Measurements from ENCODE around the gene KAT2B. TPM values are rescaled to one million over a fixed set of nuclear protein-coding genes. Genes with fewer than 3 reads are reported as not detected.

KAT2B gene
- total and polyA plus RNA-seq, 4 donors, result 7.5 to 58.5 (median 16.3) TPM

- TF ChIP-seq, protein P1, sequence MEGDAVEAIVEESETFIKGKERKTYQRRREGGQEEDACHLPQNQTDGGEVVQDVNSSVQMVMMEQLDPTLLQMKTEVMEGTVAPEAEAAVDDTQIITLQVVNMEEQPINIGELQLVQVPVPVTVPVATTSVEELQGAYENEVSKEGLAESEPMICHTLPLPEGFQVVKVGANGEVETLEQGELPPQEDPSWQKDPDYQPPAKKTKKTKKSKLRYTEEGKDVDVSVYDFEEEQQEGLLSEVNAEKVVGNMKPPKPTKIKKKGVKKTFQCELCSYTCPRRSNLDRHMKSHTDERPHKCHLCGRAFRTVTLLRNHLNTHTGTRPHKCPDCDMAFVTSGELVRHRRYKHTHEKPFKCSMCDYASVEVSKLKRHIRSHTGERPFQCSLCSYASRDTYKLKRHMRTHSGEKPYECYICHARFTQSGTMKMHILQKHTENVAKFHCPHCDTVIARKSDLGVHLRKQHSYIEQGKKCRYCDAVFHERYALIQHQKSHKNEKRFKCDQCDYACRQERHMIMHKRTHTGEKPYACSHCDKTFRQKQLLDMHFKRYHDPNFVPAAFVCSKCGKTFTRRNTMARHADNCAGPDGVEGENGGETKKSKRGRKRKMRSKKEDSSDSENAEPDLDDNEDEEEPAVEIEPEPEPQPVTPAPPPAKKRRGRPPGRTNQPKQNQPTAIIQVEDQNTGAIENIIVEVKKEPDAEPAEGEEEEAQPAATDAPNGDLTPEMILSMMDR (IDR thresholded peaks at IDR 0.05; ENCODE audit: low read depth, low read length, missing input control), result no peak
- TF ChIP-seq HNF4A (conservative IDR thresholded peaks at IDR 0.05) (peak; percentile 24 to 39), RXRA (IDR thresholded peaks at IDR 0.05) (peak; percentile 21 to 31), SP1 (IDR thresholded peaks at IDR 0.05) (peak; percentile 84), EGR1 (IDR thresholded peaks at IDR 0.05; ENCODE audit: low read depth in 2 of 2) (peak in 1 of 2 donors; percentile 40), YY1 (IDR thresholded peaks at IDR 0.05) (peak; percentile 83), HNF4G (IDR thresholded peaks at IDR 0.05) (no peak), GABPA (IDR thresholded peaks at IDR 0.05 in 1 of 2, conservative IDR thresholded peaks at IDR 0.05 in 1 of 2) (peak in 1 of 2 donors; percentile 78), FOXA1 (IDR thresholded peaks at IDR 0.05) (no peak)
These were observed 145.7 kb downstream of the KAT2B start, which contains the start of gene SGO1 (continued) for GRCh38 chr3:20185679-20186599.

GRCh38 chr3:20186600-20187004 lies 146.4 kb downstream of the KAT2B start:
- peak overlapping the region; percentile 82 to 98 for H3K9ac ChIP-seq (ENCODE audit: low read depth in 1 of 2, low read length in 2 of 2)
- TF ChIP-seq, protein P2, sequence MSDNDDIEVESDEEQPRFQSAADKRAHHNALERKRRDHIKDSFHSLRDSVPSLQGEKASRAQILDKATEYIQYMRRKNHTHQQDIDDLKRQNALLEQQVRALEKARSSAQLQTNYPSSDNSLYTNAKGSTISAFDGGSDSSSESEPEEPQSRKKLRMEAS (IDR thresholded peaks at IDR 0.05), result no peak
- TF ChIP-seq RXRA (IDR thresholded peaks at IDR 0.05) (peak; percentile 16 to 40), HNF4A (conservative IDR thresholded peaks at IDR 0.05) (peak in 1 of 2 donors; percentile 1), TAF1 (conservative IDR thresholded peaks at IDR 0.05) (peak; percentile 79), HNF4G (IDR thresholded peaks at IDR 0.05) (no peak), REST (IDR thresholded peaks at IDR 0.05) (peak; percentile 51)
- H3K27ac ChIP-seq (ENCODE audit: low read depth in 1 of 2, low read length in 2 of 2), result peak overlapping the region; percentile 91 to 94
- H3K36me3 ChIP-seq (ENCODE audit: control insufficient read depth in 4 of 4, insufficient read depth in 3 of 4, low read depth in 1 of 4, low read length in 3 of 4), result no peaks in the 10 kb centered on the region
- DNase-seq (ENCODE audit: low spot score), result no peak
- H3K9me3 ChIP-seq (ENCODE audit: control insufficient read depth in 4 of 4, low read length in 3 of 4), result no peaks in the 10 kb centered on the region
- 1% methylated on average over 9 of the region's 9 CpGs for WGBS
- peaks cover 0 to 13% (median 10%) of the 10 kb centered on the region in 4 donors for H3K4me1 ChIP-seq (ENCODE audit: control insufficient read depth in 4 of 4, insufficient read depth in 4 of 4, low read length in 3 of 4)
- no peaks in the 10 kb centered on the region for H3K27me3 ChIP-seq (ENCODE audit: control insufficient read depth in 4 of 4, insufficient read depth in 4 of 4, low read length in 3 of 4)
- H3K4me3 ChIP-seq (ENCODE audit: low read depth in 1 of 3, low read length in 3 of 3), result peak overlapping the region; percentile 70 to 85 (median 78)

- Histone ChIP-seq H3K36me3 (ENCODE audit: control insufficient read depth in 4 of 4, insufficient read depth in 3 of 4, low read depth in 1 of 4, low read length in 3 of 4) (no peaks in the 10 kb centered on the region), H3K9ac (ENCODE audit: low read depth in 1 of 2, low read length in 2 of 2) (no peak overlapping the region), H3K27me3 (ENCODE audit: control insufficient read depth in 4 of 4, insufficient read depth in 4 of 4, low read length in 3 of 4) (no peaks in the 10 kb centered on the region), H3K4me1 (ENCODE audit: control insufficient read depth in 4 of 4, insufficient read depth in 4 of 4, low read length in 3 of 4) (peaks cover 0 to 5% (median 2%) of the 10 kb centered on the region in 4 donors), H3K9me3 (ENCODE audit: control insufficient read depth in 4 of 4, low read length in 3 of 4) (no peaks in the 10 kb centered on the region), H3K27ac (ENCODE audit: low read depth in 1 of 2, low read length in 2 of 2) (no peak overlapping the region), H3K4me3 (ENCODE audit: low read depth in 1 of 3, low read length in 3 of 3) (no peak overlapping the region)
- 76% methylated on average over 5 of the region's 5 CpGs for WGBS
- no peak for DNase-seq (ENCODE audit: low spot score)
- TF ChIP-seq JUND (IDR thresholded peaks at IDR 0.05) (no peak), TAF1 (conservative IDR thresholded peaks at IDR 0.05) (no peak), HNF4A (conservative IDR thresholded peaks at IDR 0.05) (no peak), FOXA1 (IDR thresholded peaks at IDR 0.05) (no peak), SP1 (IDR thresholded peaks at IDR 0.05) (no peak), FOXA2 (IDR thresholded peaks at IDR 0.05) (no peak), RXRA (IDR thresholded peaks at IDR 0.05) (no peak), YY1 (IDR thresholded peaks at IDR 0.05) (no peak), EGR1 (IDR thresholded peaks at IDR 0.05; ENCODE audit: low read depth in 2 of 2) (no peak), HNF4G (IDR thresholded peaks at IDR 0.05) (no peak), NR2F2 (IDR thresholded peaks at IDR 0.05) (no peak)
- TF ChIP-seq, protein P3, sequence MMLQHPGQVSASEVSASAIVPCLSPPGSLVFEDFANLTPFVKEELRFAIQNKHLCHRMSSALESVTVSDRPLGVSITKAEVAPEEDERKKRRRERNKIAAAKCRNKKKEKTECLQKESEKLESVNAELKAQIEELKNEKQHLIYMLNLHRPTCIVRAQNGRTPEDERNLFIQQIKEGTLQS (IDR thresholded peaks at IDR 0.05), result no peak
- TF ChIP-seq, protein P2 (IDR thresholded peaks at IDR 0.05), result no peak
- TF ChIP-seq, protein P4, sequence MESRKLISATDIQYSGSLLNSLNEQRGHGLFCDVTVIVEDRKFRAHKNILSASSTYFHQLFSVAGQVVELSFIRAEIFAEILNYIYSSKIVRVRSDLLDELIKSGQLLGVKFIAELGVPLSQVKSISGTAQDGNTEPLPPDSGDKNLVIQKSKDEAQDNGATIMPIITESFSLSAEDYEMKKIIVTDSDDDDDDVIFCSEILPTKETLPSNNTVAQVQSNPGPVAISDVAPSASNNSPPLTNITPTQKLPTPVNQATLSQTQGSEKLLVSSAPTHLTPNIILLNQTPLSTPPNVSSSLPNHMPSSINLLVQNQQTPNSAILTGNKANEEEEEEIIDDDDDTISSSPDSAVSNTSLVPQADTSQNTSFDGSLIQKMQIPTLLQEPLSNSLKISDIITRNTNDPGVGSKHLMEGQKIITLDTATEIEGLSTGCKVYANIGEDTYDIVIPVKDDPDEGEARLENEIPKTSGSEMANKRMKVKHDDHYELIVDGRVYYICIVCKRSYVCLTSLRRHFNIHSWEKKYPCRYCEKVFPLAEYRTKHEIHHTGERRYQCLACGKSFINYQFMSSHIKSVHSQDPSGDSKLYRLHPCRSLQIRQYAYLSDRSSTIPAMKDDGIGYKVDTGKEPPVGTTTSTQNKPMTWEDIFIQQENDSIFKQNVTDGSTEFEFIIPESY (IDR thresholded peaks at IDR 0.05), result no peak
These were observed 150.7 kb downstream of the KAT2B start for GRCh38 chr3:20190991-20191390.
